Natural killer cell (primary cell): Measurements from ENCODE around the gene TIGD1. TPM values are rescaled to one million over a fixed set of nuclear protein-coding genes. Genes with fewer than 3 reads are reported as not detected.

Experiments used
- ATAC-seq, 3 donors: fragments of 150-1000 bp in 2 of 3; fragments of 200-7000 bp in 1 of 3; cut with Tn5 transposase; 1 replicate in 1 of 3; 2 replicates in 2 of 3; pipeline ENCODE4 v1.10.0; 2021; ENCODE audit warnings: mild to moderate bottlenecking in 2 of 3, moderate library complexity in 2 of 3
- DNase-seq, 2 donors: peaks; one replicate each; pipeline versions ENCODE4 v3.0.0 to v3.0.0-alpha.2; 2013 to 2021; ENCODE audit warnings: mixed read lengths in 1 of 2
- H3K27ac ChIP-seq: one replicate; pipeline ENCODE4 v1.5.1; 2013; ENCODE audit warnings: mild to moderate bottlenecking, low read length
- H3K27me3 ChIP-seq: one replicate; pipeline ENCODE4 v1.6.1; 2013; ENCODE audit warnings: low read length; ENCODE audit not compliant: control insufficient read depth, insufficient read depth
- H3K36me3 ChIP-seq: one replicate; pipeline ENCODE4 v1.6.1; 2013; ENCODE audit warnings: low read length; ENCODE audit not compliant: control insufficient read depth, insufficient read depth
- H3K4me1 ChIP-seq: one replicate; pipeline ENCODE4 v1.6.1; 2013; ENCODE audit warnings: low read length; ENCODE audit not compliant: control insufficient read depth, insufficient read depth
- H3K4me3 ChIP-seq: one replicate; pipeline ENCODE4 v1.5.1; 2013; ENCODE audit warnings: low read length
- H3K9me3 ChIP-seq: one replicate; pipeline ENCODE4 v1.6.1; 2013; ENCODE audit warnings: low read length; ENCODE audit not compliant: control insufficient read depth, insufficient read depth
- H3K27ac Mint-ChIP-seq, 2 donors: one replicate each; pipeline ENCODE4 v1.8.0; 2022; ENCODE audit warnings: mild to moderate bottlenecking in 2 of 2, mixed read lengths in 2 of 2, moderate library complexity in 1 of 2
- H3K27me3 Mint-ChIP-seq, 2 donors: one replicate each; pipeline ENCODE4 v1.8.0; 2022; ENCODE audit warnings: low read depth in 2 of 2, mixed read lengths in 2 of 2
- H3K36me3 Mint-ChIP-seq: one replicate; pipeline ENCODE4 v1.8.0; 2022; ENCODE audit warnings: mixed read lengths
- H3K4me1 Mint-ChIP-seq, 2 donors: one replicate each; pipeline ENCODE4 v1.8.0; 2022; ENCODE audit warnings: mixed read lengths in 2 of 2
- H3K4me3 Mint-ChIP-seq: one replicate; pipeline ENCODE4 v1.8.0; 2022; ENCODE audit warnings: mild to moderate bottlenecking, moderate library complexity, mixed read lengths
- H3K9me3 Mint-ChIP-seq, 2 donors: one replicate each; pipeline ENCODE4 v1.8.0; 2022; ENCODE audit warnings: mixed read lengths in 2 of 2
- WGBS: methylation state at CpG from one replicate; pipeline ENCODE4 v1.1.7; 2013; ENCODE audit warnings: missing lambda C conversion rate; ENCODE audit not compliant: insufficient coverage; 5-methylcytosine and 5-hydroxymethylcytosine counted together
- intact Hi-C: fragments of 100-400 bp; cut with micrococcal nuclease; formaldehyde crosslinking; loops from one replicate; pipeline ENCODE4 v1.14.2; 2022
- total RNA-seq, 4 donors: library from RNA; stranded (reverse); fragments of 120-200 nt in 1 of 4; gene quantifications; one replicate each; pipeline versions ENCODE4 v1.2.3 to v1.2.4, GENCODE V29; 2013 to 2022
- TF ChIP-seq, protein P1 (sequence below): fragments of 200-600 bp; IDR thresholded peaks from one replicate; pipeline ENCODE4 v1.8.0; 2022; ENCODE audit warnings: antibody characterized with exemption

TIGD1 gene
- total RNA-seq, 3 donors from 2014 or later (not counting 1 experiment from before 2014, with no cell fraction given), result 10.6 to 13.2 (median 12.4) TPM

DNA sequence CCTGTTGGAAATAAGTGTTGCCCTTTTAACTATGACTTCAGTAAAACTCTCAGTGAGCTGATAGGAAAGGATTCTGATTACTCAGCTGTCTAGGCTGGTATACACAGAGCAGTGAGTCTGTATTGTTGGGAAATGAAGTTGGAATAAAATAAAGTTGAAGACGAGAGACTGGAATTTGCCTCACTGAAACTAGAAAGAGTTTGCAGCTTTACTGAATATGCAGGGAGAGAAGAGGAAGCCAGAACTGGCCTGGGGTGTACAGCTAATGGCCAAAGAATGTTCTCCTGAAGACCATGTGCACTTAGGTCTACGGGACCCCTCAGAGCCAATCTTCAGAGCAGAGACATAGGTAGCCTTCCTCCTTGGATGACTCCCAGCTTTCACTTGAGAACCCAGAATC, 26.6 kb upstream of the TIGD1 start:
- H3K9me3 Mint-ChIP-seq, result no peaks in the 10 kb centered on the region
- intact Hi-C loops, result no loop called here
- no peak overlapping the region for H3K27ac Mint-ChIP-seq
- 98% methylated on average over 2 of the region's 2 CpGs for WGBS
- H3K9me3 ChIP-seq, result no peaks in the 10 kb centered on the region
- no peaks in the 10 kb centered on the region for H3K27me3 ChIP-seq
- H3K4me3 ChIP-seq, result no peak overlapping the region
- H3K36me3 Mint-ChIP-seq, result peaks cover 9% of the 10 kb centered on the region
- H3K27ac ChIP-seq, result no peak overlapping the region
- H3K27me3 Mint-ChIP-seq, result no peaks in the 10 kb centered on the region
- H3K4me1 Mint-ChIP-seq, result peaks cover 5 to 8% of the 10 kb centered on the region in 2 donors
- H3K4me1 ChIP-seq, result no peaks in the 10 kb centered on the region
- TF ChIP-seq, protein P1, sequence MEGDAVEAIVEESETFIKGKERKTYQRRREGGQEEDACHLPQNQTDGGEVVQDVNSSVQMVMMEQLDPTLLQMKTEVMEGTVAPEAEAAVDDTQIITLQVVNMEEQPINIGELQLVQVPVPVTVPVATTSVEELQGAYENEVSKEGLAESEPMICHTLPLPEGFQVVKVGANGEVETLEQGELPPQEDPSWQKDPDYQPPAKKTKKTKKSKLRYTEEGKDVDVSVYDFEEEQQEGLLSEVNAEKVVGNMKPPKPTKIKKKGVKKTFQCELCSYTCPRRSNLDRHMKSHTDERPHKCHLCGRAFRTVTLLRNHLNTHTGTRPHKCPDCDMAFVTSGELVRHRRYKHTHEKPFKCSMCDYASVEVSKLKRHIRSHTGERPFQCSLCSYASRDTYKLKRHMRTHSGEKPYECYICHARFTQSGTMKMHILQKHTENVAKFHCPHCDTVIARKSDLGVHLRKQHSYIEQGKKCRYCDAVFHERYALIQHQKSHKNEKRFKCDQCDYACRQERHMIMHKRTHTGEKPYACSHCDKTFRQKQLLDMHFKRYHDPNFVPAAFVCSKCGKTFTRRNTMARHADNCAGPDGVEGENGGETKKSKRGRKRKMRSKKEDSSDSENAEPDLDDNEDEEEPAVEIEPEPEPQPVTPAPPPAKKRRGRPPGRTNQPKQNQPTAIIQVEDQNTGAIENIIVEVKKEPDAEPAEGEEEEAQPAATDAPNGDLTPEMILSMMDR, result no peak
- peaks cover 46% of the 10 kb centered on the region for H3K36me3 ChIP-seq
- DNase-seq (no peak), ATAC-seq (no peak)
- no peak overlapping the region for H3K4me3 Mint-ChIP-seq

DNA sequence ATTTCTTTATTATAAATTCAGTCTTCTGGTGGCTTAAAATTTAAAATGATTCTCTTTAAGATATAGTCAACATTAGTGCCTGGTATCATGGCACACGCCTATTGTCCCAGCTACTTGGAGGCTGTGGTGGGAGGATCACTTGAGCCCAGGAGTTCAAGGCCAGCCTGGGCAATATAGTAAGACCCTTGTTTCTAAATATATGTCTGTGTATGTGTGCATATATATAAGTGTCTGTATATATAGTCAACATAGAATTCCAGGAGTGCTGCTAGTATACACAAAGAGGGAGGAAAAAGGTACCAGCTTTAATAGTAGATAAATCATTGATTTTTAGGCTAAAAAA, 25.0 kb upstream of the TIGD1 start:
- H3K36me3 Mint-ChIP-seq, result no peaks in the 10 kb centered on the region
- peaks cover 0 to 5% of the 10 kb centered on the region in 2 donors for H3K4me1 Mint-ChIP-seq
- Histone ChIP-seq H3K4me1 (no peaks in the 10 kb centered on the region), H3K27ac (no peak overlapping the region), H3K9me3 (no peaks in the 10 kb centered on the region), H3K4me3 (no peak overlapping the region), H3K36me3 (peaks cover 44% of the 10 kb centered on the region), H3K27me3 (no peaks in the 10 kb centered on the region)
- no peak overlapping the region for H3K27ac Mint-ChIP-seq
- H3K27me3 Mint-ChIP-seq, result no peaks in the 10 kb centered on the region
- TF ChIP-seq, protein P1, result no peak
- ATAC-seq (no peak), DNase-seq (no peak)
- H3K4me3 Mint-ChIP-seq, result no peak overlapping the region
- intact Hi-C loops, result no loop called here
- 100% methylated on average over 1 of the region's 1 CpG for WGBS
- H3K9me3 Mint-ChIP-seq, result no peaks in the 10 kb centered on the region

DNA sequence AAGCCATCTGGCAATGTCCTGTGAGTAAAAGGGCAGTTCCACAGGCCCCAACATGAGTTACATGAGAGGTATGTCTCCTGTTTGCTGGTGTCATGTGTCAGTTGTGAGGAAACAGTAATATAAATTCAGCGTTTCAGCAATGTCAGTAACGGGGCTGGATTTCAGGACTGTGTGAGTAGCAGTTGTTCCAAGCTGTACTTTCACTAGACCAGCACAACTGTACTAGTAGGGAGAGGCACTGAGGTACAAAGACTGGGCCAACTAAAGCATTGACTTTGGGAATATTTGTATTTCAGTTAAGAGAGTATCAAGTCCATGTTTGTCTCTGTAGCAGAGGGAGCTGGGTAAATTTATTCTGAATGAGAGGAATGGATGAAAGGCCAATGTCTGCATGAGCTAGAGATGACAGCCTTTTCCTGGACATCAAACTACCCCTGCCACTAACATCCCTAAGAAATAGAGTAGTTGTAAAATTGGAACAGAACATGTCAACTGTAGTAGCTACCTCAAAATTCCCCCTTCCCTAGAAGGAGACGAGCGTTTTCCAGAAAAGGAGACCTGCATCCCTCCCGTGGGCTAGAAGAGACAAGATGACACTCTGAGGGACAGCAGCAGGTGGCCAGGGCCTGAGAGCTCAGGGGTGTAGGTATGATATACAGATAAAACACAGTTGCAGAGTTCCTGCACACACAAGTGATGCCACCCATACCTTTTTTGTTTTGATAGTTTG, 24.5 kb upstream of the TIGD1 start:
- TF ChIP-seq, protein P1, result no peak
- Mint-ChIP-seq H3K9me3 (no peaks in the 10 kb centered on the region), H3K36me3 (no peaks in the 10 kb centered on the region), H3K27me3 (no peaks in the 10 kb centered on the region), H3K4me3 (no peak overlapping the region), H3K4me1 (peaks cover 0 to 5% of the 10 kb centered on the region in 2 donors), H3K27ac (no peak overlapping the region)
- H3K27me3 ChIP-seq, result no peaks in the 10 kb centered on the region
- no peak overlapping the region for H3K4me3 ChIP-seq
- DNase-seq (no peak), ATAC-seq (no peak)
- over 99% methylated on average over 5 of the region's 5 CpGs for WGBS
- H3K27ac ChIP-seq, result no peak overlapping the region
- intact Hi-C loops, result no loop called here
- no peaks in the 10 kb centered on the region for H3K4me1 ChIP-seq
- peaks cover 48% of the 10 kb centered on the region for H3K36me3 ChIP-seq
- H3K9me3 ChIP-seq, result no peaks in the 10 kb centered on the region
